SW480 (cell line): ENCODE measurements around the gene RANBP17.

ENCODE experiments used
- DNase-seq: peaks from one replicate; pipeline ENCODE4 v3.0.0-alpha.2; 2016; ENCODE audit warnings: low spot score

Gene RANBP17

DNA sequence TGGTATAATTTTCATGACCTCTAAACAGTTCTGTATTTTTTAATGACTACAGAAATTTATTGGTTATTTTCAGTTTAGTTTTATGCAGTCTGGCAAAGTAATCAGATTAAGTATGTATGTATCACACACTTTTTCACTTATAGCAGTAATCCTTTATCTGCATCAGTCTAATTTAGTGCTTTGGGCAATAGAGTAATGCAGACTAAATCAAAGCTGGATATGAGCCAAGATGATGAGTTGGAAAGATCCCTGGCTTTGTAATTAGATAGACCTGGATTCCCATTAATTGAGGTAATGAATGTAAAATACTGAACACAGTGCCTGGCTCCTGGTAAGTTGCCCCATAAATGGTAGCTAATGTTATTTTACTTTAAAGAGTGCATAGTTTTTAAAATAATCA, 231.8 kb downstream of the RANBP17 start:
- no peak for DNase-seq

DNA sequence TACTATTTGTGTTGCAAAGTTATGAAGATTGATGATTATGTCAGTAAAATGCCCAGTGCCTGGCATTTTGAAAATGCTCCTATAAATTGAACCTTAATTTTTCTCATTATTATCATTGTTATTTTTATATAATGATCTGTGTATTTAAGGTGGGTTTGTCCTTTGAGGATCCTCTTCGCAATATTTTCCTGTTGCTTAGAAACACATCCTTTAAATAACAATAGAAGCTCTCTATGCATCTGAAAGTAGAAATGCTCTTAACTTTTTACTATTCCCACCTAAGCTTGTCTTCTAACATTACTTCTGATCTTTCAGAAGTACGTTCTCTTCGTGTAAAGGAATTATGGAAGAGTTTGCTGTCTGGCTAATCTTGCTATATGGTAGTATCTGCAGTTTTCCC, 232.5 kb downstream of the RANBP17 start:
- no peak for DNase-seq

DNA sequence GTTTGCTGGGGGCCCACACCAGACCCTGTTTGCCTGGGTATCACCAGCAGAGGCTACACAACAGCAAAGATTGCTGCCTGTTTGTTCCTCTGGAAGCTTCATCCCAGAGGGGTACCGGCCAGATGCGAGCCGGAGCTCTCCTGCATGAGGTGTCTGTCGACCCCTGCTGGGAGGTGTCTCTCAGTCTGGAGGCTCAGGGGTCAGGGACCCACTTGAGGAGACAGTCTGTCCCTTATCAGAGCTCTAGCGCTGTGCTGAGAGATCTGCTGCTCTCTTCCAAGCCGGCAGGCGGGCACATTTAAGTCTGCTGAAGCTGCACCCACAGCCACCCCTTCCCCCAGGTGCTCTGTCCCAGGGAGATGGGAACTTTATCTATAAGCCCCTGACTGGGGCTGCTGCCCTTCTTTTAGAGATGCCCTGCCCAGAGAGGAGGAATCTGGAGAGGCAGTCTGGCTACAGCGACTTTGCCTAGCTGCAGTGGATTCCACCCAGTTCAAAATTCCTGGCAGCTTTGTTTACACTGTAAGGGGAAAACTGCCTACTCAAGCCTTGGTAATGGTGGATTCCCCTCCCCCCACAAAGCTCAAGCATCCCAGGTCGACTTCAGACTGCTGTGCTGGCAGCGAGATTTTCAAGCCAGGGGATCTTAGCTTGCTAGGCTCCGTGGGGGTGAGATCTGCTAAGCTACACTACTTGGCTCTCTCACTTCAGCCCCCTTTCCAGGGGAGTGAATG, 241.2 kb downstream of the RANBP17 start:
- DNase-seq: no peak

DNA sequence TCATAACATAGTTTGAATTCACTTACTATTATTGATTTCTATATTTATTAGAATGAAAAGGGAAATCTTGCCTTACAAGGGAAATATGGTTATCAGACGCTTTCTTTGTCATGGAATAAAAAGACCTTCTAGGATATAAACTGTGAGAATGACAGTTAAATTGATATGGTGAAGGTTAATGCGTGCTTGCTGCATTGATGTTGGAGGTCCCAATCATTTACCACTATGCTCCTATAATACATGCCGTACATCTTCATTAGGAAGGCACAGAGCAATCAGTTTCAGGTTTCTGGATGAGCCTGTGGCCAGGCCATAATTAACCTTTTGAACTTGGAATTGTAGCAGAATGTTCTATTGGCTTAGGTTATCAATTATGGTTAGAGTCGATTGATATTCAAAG, 245.9 kb downstream of the RANBP17 start:
- DNase-seq: no peak

- DNase-seq: no peak
Measured at GRCh38 chr5:171115519-171115918, 253.7 kb downstream of the RANBP17 start.

- no peak for DNase-seq
Measured at GRCh38 chr5:171116719-171117118, 254.9 kb downstream of the RANBP17 start.

DNA sequence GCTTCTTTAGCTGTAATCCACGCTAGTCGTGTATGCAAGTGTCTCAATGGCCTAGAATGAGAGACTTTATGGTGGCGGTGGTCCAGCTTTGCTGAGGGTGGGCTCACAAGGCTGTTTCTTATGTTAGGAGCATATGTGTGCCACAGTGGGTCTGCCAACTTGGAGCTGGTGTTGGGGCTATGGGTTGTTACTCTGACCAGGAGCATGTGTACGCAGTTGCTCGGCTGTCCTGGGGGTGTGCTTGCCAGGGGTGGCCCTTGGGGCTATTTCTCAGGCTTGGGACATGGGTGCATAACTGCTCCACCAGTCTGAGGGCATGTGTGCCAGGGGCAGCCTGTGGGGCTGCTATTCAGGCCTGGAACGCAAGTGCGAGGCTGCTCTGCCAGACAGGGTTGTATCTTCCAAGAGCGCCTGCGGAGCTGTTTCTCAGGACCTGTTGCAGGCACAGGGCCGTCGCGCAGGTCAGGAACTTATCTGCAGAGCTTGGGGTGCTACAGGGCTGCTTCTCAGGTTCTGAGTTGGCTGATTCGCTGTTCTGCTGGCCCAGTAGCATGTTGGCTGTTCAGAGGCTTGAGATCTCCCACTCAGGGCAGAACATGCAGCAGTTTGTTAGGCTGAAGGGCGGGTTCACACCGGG, 259.3 kb downstream of the RANBP17 start:
- DNase-seq: no peak

GRCh38 chr5:171121638-171122037, 259.8 kb downstream of the RANBP17 start:
- no peak for DNase-seq

DNA sequence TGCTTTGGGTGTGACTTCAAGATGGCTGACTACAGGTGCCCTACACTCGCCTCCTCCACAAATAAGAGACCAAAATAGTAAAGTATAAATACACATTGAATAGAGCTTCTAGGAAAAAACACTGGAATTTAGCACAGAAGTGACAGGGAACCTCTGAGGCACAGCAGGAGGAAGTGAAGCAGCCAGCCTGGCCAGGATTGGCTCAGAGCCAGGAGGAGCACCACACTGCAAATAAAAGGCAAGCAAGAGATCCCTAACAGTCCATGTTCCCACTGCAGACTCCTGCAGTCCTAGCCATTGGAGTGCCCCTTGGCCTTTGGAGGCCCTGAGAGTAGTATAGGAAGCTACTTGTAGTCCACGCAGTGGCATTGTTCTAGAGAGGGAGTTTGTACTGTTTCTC, 260.6 kb downstream of the RANBP17 start:
- DNase-seq: no peak

GRCh38 chr5:171123417-171123816, 261.6 kb downstream of the RANBP17 start:
- no peak for DNase-seq

DNA sequence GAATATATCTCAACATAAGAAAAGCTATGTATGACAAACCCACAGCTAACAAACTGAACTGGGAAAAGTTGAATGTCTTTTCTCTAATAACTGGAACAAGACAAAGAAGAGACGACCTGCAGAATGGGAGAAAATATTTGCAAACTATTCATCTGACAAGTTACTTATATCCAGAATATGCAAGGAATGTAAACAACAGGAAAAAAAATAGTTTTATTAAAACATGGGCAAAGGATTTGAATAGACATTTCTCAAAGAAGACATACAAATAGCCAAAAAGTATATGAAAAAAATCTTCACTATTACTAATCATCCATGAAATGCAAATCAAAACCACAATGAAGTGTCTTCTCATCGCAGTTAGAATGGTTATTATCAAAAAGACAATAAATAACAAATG, 265.5 kb downstream of the RANBP17 start:
- DNase-seq: no peak

DNA sequence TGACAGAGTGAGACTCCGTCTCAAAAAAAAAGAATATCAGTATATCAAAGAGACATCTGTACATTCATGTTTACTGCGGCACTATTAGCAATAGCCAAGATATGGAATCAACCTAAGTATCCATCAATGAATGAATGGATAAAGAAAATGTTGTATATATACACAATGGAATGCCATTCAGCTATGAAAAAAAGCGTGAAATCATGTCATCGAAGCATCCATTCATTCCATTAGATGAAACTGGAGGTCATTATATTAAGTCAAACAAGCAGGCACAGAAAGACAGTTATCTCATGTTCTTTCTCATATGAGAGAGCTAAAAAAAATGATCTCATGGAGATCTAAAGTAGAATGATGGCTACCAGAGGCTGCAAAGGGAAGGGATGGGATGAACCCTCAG, 266.3 kb downstream of the RANBP17 start:
- no peak for DNase-seq

GRCh38 chr5:171129308-171129707, 267.5 kb downstream of the RANBP17 start:
- DNase-seq: no peak

- no peak for DNase-seq
Measured at GRCh38 chr5:171131497-171131896, 269.7 kb downstream of the RANBP17 start.

GRCh38 chr5:171137768-171138525, 276.1 kb downstream of the RANBP17 start:
- no peak for DNase-seq

- DNase-seq: no peak
Measured at GRCh38 chr5:171139227-171139626, 277.4 kb downstream of the RANBP17 start.

DNA sequence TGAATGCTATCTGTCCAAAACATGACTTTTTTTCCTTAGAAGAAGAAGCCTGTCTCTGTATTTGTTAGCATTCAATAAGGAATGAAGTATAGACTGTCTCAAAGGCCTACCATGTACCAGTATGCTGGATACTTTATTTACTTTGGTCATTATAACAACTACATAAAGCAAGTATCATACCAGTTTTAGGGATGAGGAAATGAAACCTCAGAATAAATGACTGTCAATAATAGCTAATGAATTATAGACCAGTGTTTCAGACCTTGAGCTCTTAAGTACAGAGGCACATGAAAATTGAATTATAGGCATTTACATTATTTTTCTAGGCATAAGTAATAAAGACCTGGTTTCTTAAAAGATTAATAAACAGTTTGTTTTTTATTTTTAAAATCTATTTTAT, 280.8 kb downstream of the RANBP17 start:
- DNase-seq: no peak

GRCh38 chr5:171143171-171143570, 281.4 kb downstream of the RANBP17 start:
- no peak for DNase-seq

- DNase-seq: no peak
Measured at GRCh38 chr5:171143926-171144325, 282.1 kb downstream of the RANBP17 start.

- DNase-seq: no peak
Measured at GRCh38 chr5:171149333-171149732, 287.5 kb downstream of the RANBP17 start.

- DNase-seq: no peak
Measured at GRCh38 chr5:171149772-171150171, 288.0 kb downstream of the RANBP17 start.

- peak; percentile 31 for DNase-seq
Measured at GRCh38 chr5:171152382-171152781, 290.6 kb downstream of the RANBP17 start.

- peak; percentile 73 for DNase-seq
Measured at GRCh38 chr5:171155621-171156020, 293.8 kb downstream of the RANBP17 start.
